Measurements from ENCODE around the gene SEM1. TPM values are rescaled to one million over a fixed set of nuclear protein-coding genes. Genes with fewer than 3 reads are reported as not detected.
"Not testable (repeated sequence)": the region's sequence is repeated elsewhere in the genome, so short reads cannot be mapped to it uniquely, and the experiment has no call there.

Gene SEM1
- total RNA-seq, 2 donors from 2014 or later = 40.6 to 45.8 TPM

DNA sequence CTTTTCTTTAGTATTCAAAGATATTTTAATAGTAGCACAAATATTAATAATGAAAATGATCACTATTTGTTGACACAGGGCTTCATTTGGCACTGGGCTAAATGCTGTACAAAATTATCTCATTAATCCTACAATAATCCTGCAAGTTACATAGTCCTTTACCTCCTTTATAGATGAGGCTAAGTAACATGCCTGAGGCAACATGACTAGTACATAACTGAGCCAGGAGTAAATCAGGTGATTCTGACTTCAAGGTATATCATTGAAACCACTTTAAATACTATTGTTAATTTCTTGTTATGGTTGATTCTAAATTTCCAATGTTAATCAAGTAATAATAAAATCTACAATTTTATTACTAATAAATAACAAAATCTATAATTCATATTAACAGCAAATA lies 39.8 kb downstream of the SEM1 start:
- intact Hi-C loops (cut with DNase I) = no loop called here
- DNase-seq (ENCODE audit: low spot score) = no peak

DNA sequence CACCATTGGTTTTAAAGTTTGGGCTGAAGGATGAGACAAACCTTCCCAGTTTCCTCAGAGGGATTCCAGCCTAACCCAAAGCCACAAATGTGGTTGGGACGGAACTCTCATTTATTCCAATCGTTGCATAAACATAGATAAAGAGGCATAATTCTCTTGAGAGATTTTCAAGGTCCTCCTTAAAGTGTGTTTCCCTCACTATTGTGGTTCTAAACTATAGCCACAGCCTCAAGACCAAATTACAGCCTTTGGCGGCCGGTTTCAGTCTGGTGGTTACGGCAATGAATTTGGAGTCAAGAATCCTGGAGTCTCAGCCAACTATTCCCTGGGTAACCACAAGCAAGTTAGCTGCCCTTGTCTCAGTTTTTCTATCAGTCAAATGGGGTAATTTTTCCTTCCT lies 42.6 kb downstream of the SEM1 start:
- intact Hi-C loops (cut with DNase I) = no loop called here

DNA sequence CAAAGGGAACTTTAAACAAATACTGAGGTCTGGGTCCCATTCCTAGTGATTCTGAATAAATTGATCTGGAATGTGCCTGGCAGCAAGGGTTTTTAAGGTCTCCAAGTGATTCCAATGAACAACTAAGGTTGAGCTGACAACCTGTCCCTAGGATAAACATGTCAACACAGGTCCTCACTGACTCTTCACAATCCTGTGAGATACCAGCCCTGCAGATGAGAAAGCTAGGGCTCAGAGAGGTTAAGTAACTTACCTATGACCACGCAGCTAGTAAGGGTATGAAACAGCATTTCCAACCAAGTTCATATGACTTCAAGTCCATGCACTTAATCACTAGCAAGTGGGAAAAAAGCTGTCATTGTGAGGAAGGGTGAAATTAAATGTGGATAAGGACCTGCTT lies 44.0 kb downstream of the SEM1 start:
- intact Hi-C loops (cut with DNase I) = no loop called here
- DNase-seq (ENCODE audit: low spot score) = no peak

More for the DNA sequence above, 42.6 kb downstream of the SEM1 start:
- DNase-seq (ENCODE audit: low spot score) = no peak

DNA sequence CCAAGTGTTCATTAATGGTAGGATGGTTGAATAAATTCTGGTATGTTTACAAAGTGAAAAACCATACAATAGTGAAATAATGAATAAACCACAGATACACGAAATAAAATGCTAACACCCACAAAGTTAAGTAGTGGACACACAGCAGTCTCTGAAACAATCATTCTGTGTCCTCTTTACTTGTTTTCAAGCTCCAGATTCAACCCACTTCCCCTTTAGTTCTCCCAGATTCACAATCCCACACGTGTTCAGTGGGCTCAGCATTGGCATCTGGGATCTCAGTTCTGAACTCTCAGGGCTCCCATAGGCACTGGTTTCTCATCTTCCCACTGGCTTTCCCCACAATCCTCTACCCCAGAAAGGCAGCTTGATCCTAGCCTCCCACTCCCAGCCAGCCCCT lies 44.9 kb downstream of the SEM1 start:
- intact Hi-C loops (cut with DNase I) = no loop called here
- DNase-seq (ENCODE audit: low spot score) = no peak

DNA sequence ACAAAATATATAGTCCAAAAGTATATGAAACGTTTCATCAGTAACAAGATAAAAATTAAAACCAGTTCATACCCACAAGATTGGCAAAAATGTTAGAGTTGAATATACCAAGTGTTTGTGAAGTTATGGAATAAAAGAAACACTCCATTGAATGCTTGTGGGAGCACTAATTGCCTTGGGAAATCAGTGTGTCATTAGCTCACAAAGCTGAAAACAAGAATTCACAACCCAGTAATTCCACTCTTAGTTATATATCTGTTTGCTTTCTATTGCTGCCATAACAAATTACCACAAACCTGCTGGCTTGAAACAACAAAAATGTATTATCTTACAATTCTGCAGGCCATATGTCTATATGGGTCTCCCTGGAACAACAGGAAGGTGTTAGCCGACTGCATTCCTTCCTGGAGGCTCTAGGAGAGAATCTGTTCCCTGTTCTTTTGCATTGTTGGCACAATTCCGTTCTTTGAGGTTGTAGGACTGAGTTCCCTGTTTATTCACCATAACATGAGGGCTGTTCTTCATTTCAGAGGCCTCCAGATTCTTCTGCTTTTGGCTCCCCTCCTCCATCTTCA lies 45.7 kb downstream of the SEM1 start:
- intact Hi-C loops (cut with DNase I) = no loop called here
- DNase-seq (ENCODE audit: low spot score) = no peak

DNA sequence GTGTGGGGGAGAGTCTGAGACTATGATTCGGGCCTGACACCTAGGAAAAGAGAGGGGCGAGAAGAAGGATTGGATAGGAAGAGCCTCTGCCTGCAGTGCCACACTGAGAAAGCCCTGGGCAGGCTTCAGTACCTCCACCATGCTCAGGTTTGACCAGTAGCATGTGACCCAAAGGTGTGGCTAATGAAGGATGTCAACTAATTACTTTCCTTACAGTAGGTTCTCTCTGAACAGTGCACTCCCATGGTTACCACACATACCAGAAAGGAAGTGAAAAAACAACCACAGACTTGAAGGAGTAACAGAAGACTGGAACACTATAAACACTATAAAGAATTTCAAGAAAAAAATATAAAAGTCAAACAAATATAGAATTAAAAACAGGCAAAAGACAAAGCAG lies 46.2 kb downstream of the SEM1 start:
- no peak for DNase-seq (ENCODE audit: low spot score)
- intact Hi-C loops (cut with DNase I) = no loop called here

DNA sequence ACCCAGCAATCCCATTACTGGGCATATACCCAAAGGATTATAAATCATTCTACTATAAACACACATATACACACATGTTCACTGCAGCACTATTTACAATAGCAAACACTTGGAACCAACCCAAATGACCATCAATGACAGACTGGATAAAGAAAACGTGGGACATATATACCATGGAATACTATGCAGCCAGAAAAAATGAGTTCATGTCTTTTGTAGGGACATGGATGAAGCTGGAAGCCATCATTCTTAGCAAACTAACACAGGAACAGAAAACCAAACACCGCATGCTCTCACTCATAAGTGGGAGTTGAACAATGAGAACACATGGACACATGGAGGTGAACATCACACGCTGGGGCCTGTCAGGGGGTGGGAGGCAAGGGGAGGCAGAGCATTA lies 47.5 kb downstream of the SEM1 start:
- DNase-seq (ENCODE audit: low spot score); intact Hi-C loops (cut with DNase I): not testable (repeated sequence)

DNA sequence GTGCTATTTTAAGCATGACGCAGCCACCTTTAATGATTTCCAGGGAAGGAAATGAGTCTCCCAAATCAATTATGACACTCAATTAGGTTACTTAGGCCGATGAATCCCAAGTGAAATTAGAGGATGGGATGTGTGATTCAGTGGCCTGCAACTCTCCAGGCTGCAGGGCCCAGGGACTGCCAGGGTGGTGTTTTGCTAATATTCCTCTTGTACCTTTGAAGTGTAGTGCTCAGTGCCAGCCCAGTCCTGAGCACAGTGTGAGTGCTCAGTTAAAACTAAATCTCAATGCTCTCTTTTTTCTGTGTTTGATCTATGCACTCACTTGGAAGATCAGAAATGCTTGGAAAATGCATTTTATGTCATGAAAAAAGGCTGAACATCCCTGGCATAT lies 51.6 kb downstream of the SEM1 start:
- intact Hi-C loops (cut with DNase I) = no loop called here
- DNase-seq (ENCODE audit: low spot score) = no peak

DNA sequence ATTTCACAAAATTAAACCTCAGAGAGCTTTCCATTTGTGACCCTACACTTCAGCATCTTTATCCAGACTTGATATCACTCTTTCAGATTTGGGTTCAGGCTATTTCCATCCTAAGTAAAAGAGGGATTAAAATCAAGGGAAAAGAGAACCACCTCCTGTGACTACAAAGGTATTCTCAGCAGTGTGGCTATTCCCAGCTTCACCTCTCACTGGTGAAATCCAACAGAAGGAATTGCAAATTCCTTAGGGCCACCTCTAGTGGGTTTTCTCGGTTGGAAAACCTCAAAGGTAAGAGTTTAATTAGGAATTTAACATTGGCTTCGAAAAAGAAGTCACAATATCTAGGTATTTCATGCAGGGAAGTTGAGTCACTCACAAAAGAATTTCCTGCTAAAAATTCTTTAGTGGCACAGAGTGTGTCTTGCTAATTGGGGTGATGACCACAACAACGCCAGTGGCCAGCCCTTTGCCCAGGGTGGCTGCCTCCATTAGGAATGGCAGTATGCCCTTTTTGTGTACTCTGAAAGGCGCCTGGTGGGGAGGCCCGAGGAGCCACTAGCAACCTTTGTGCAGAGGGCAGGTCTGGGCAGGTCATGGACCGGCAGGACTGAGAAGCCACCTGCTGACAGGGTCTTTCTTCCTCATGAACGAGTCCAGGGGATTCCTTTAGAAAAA lies 52.2 kb downstream of the SEM1 start:
- intact Hi-C loops (cut with DNase I) = no loop called here

DNA sequence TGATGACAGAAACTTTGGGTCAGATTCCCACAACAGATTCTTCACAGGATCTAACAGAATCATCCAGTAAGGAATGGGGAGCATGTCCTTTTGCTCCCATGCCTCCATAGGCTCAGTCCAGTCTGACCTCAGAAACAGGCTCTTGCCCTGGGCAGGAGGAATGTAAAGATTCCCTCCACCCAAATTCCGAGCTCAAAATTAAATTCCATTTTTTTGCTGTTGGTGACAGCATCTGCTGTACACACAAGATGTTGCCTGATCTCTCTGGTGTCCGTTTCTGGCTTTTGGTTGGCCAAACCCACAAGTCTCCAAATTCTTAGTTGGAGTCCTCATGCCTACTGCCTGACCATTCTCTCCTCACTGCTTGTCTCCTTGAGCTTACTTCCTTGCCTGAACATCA lies 53.7 kb downstream of the SEM1 start:
- DNase-seq (ENCODE audit: low spot score) = no peak
- intact Hi-C loops (cut with DNase I) = no loop called here

More for the DNA sequence above, 52.2 kb downstream of the SEM1 start:
- DNase-seq (ENCODE audit: low spot score) = no peak

DNA sequence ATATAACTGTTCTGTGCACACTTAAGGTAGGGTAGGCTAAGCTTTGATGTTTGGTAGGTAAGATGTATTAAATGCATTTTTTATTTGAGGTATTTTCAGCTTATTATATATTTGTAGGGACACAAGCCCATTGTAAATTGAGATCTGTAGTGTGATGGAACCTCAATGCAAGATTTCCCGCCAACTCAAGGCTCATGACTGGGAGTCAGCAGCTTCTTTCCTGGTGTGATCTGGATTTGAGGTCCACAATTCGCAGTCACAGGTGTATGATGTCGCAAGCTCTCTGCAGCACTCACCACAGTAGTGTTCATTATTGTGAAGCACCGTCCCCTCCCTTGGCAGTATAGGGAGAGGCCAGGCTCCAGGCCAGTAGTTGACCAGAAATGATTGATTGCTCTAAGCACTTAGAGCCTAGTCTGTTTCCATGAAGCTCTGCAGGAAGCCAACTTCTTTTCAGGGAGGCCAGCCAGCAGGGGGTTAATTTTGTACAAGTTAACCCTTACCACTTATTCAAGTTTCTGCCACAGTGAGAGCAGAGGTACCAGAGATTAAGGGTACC lies 54.9 kb downstream of the SEM1 start:
- intact Hi-C loops (cut with DNase I) = no loop called here
- no peak for DNase-seq (ENCODE audit: low spot score)

DNA sequence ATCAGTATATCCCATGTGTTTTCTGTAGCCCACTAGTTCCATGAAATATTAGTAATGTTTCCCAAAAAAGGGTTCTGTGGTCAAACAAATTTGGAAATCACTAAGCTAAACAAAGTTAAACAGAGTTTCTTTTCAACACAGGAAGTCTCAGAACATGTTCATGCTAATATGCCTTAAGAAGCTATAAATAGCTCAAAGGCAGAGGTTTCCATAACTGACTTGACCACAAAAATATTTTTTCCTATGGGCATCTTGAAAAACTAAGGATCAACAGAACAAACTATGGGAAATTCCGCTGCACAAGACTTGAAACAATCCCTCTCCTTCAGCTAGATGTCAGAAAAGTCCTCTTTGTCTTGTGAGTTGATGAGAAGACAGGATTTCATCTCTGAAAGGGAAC lies 59.7 kb downstream of the SEM1 start:
- DNase-seq (ENCODE audit: low spot score) = no peak
- intact Hi-C loops (cut with DNase I) = no loop called here

DNA sequence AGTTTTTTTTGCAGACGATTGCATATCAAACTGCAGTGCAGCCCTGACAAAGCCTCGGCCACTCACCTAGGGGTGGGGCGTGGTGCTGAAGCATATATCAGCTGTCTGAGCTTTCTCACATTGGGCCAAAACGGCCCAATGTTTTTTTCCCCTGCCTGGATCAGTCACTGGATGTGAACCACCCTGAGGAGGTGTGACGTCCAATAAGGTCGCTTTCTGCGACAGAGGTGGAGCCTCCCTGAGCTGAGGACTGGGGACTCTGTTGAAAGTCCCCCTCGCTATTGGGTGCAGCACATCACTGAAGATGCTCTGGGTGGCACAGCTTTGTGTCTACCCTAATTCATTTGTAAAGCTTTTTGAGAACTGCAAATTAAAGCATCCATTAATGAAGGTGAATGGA lies 60.9 kb downstream of the SEM1 start:
- no peak for DNase-seq (ENCODE audit: low spot score)
- intact Hi-C loops (cut with DNase I) = no loop called here

DNA sequence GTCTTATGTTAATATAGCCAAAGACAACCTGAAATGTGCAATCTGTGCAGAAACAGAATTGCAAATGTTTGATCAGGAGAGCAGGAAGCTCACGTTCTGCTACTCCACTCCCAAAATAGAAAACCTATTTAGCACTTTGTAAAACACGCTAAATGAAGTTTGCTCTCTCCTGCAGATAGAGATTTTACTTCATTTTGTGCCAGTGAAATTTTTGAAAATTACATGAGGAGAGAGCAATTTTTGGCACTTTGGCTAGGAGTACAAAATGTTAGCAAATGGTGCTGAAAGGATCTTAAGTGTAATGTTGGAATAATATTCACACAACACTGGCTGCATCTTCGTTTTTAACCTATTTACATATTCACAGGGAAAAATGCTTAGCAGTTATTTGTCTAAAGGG lies 61.9 kb downstream of the SEM1 start:
- intact Hi-C loops (cut with DNase I) = no loop called here
- no peak for DNase-seq (ENCODE audit: low spot score)

DNA sequence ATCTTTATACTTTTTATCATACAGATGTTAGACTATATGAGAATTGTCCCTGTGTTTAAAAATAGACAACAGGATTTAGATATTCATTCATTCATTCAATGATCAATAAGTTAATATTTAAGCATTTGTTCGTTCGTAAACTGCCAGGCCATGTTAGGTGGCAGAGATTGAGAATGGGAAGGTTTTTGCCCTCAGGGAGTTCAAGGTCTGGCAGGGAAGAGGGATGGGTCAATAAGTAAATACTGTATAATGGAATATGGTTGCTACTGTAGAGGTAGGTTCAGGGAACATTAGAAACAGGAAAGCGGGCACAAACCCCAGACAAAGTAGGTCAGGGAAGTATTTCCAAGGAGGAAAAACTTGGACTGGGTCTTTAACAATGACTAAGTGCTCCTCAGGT lies 64.6 kb downstream of the SEM1 start:
- DNase-seq (ENCODE audit: low spot score) = no peak
- intact Hi-C loops (cut with DNase I) = no loop called here

DNA sequence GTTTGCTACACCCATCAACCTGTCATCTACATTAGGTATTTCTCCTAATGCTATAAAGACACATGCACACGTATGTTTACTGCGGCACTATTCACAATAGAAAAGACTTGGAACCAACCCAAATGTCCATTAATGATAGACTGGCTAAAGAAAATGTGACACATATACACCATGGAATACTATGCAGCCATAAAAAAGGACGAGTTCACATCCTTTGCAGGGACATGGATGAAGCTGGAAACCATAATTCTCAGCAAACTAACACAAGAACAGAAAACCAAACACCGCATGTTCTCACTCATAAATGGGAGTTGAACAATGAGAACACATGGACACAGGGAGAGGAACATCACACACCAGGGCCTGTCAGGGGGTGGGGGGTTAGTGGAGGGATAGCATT lies 66.2 kb downstream of the SEM1 start:
- DNase-seq (ENCODE audit: low spot score); intact Hi-C loops (cut with DNase I): not testable (repeated sequence)

DNA sequence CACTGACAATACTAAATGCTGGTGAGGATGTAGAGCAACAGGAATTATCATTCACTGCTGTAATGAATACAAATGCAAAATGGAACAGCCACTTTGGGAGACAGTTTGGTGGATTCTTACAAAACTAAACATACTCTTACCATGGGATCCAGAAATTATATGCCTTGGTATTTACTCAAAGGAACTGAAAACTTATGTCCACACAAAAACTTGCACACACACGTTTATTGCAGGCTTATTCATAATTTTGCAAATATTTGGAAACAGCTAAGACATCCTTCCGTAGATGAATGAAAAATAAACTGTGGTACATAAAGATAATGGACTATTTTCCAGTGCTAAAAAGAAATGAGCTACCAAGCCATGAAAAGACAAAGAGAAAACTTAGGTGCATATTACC lies 69.6 kb downstream of the SEM1 start:
- intact Hi-C loops (cut with DNase I) = no loop called here
- no peak for DNase-seq (ENCODE audit: low spot score)
